ENCODE measurements around the gene NACA2. TPM values are rescaled to one million over a fixed set of nuclear protein-coding genes. Genes with fewer than 3 reads are reported as not detected.

The NACA2 gene
- polyA plus RNA-seq, 6 donors from 2014 or later: not detected

GRCh38 chr17:61619953-61620352 is 28.9 kb upstream of the NACA2 start:
- no peak for DNase-seq
- Mint-ChIP-seq H3K27ac (no peak overlapping the region), H3K9me3 (peaks cover 9 to 38% (median 23%) of the 10 kb centered on the region in 7 donors), H3K4me3 (no peak overlapping the region), H3K4me1 (peaks cover 4 to 6% (median 4%) of the 10 kb centered on the region in 3 donors), H3K36me3 (no peaks in the 10 kb centered on the region), H3K27me3 (peaks cover 5 to 38% (median 16%) of the 10 kb centered on the region in 3 donors)
- no peak for ATAC-seq (ENCODE audit: low read depth in 2 of 2)

- Mint-ChIP-seq H3K9me3 (peaks cover 9 to 38% (median 23%) of the 10 kb centered on the region in 7 donors), H3K36me3 (no peaks in the 10 kb centered on the region), H3K27ac (no peak overlapping the region), H3K27me3 (peaks cover 2 to 35% (median 14%) of the 10 kb centered on the region in 3 donors), H3K4me1 (peaks cover 4 to 6% (median 4%) of the 10 kb centered on the region in 3 donors), H3K4me3 (no peak overlapping the region)
- ATAC-seq (ENCODE audit: low read depth in 2 of 2) (no peak), DNase-seq (no peak)
Observed at GRCh38 chr17:61619493-61619892, 28.5 kb upstream of the NACA2 start.

- peaks cover 9 to 38% (median 23%) of the 10 kb centered on the region in 7 donors for H3K9me3 Mint-ChIP-seq
- DNase-seq (no peak), ATAC-seq (ENCODE audit: low read depth in 2 of 2) (no peak)
- no peak overlapping the region for H3K27ac Mint-ChIP-seq
- peaks cover 4 to 6% (median 4%) of the 10 kb centered on the region in 3 donors for H3K4me1 Mint-ChIP-seq
- H3K27me3 Mint-ChIP-seq: peaks cover 0 to 35% (median 13%) of the 10 kb centered on the region in 3 donors
- H3K36me3 Mint-ChIP-seq: no peaks in the 10 kb centered on the region
- H3K4me3 Mint-ChIP-seq: no peak overlapping the region
Observed at GRCh38 chr17:61618950-61619349, 27.9 kb upstream of the NACA2 start.

GRCh38 chr17:61617330-61617729 is 26.3 kb upstream of the NACA2 start:
- Mint-ChIP-seq H3K27me3 (peaks cover 0 to 40% (median 13%) of the 10 kb centered on the region in 3 donors), H3K9me3 (peaks cover 9 to 38% (median 23%) of the 10 kb centered on the region in 7 donors), H3K27ac (no peak overlapping the region), H3K36me3 (no peaks in the 10 kb centered on the region), H3K4me1 (peaks cover 4 to 6% (median 4%) of the 10 kb centered on the region in 3 donors), H3K4me3 (no peak overlapping the region)
- DNase-seq: no peak
- no peak for ATAC-seq (ENCODE audit: low read depth in 2 of 2)

- no peak for ATAC-seq (ENCODE audit: low read depth in 2 of 2)
- no peak overlapping the region for H3K27ac Mint-ChIP-seq
- peaks cover 0 to 35% (median 13%) of the 10 kb centered on the region in 3 donors for H3K27me3 Mint-ChIP-seq
- no peak for DNase-seq
- no peaks in the 10 kb centered on the region for H3K36me3 Mint-ChIP-seq
- H3K4me1 Mint-ChIP-seq: peaks cover 4 to 6% (median 4%) of the 10 kb centered on the region in 3 donors
- H3K9me3 Mint-ChIP-seq: peaks cover 9 to 38% (median 23%) of the 10 kb centered on the region in 7 donors
- H3K4me3 Mint-ChIP-seq: no peak overlapping the region
Observed at GRCh38 chr17:61616783-61617182, 25.8 kb upstream of the NACA2 start.

GRCh38 chr17:61614219-61614618 is 23.2 kb upstream of the NACA2 start:
- Mint-ChIP-seq H3K4me3 (no peak overlapping the region), H3K27ac (no peak overlapping the region), H3K4me1 (peaks cover 4 to 6% (median 4%) of the 10 kb centered on the region in 3 donors), H3K9me3 (peaks cover 4 to 17% (median 10%) of the 10 kb centered on the region in 7 donors), H3K36me3 (no peaks in the 10 kb centered on the region), H3K27me3 (peaks cover 0 to 30% (median 27%) of the 10 kb centered on the region in 3 donors)
- no peak for ATAC-seq (ENCODE audit: low read depth in 2 of 2)
- DNase-seq: no peak

GRCh38 chr17:61611323-61611722 is 20.3 kb upstream of the NACA2 start:
- peaks cover 4 to 6% (median 4%) of the 10 kb centered on the region in 3 donors for H3K4me1 Mint-ChIP-seq
- DNase-seq (no peak), ATAC-seq (ENCODE audit: low read depth in 2 of 2) (no peak)
- no peak overlapping the region for H3K4me3 Mint-ChIP-seq
- peaks cover 0 to 35% (median 27%) of the 10 kb centered on the region in 3 donors for H3K27me3 Mint-ChIP-seq
- no peaks in the 10 kb centered on the region for H3K36me3 Mint-ChIP-seq
- no peaks in the 10 kb centered on the region for H3K9me3 Mint-ChIP-seq
- no peak overlapping the region for H3K27ac Mint-ChIP-seq

- H3K27me3 Mint-ChIP-seq: peaks cover 12 to 45% (median 18%) of the 10 kb centered on the region in 3 donors
- no peak for ATAC-seq (ENCODE audit: low read depth in 2 of 2)
Observed at GRCh38 chr17:61605692-61606091, 14.7 kb upstream of the NACA2 start.

GRCh38 chr17:61601297-61601696 is 10.3 kb upstream of the NACA2 start:
- no peak for ATAC-seq (ENCODE audit: low read depth in 2 of 2)
- Mint-ChIP-seq H3K4me1 (no peaks in the 10 kb centered on the region), H3K4me3 (no peak overlapping the region), H3K27me3 (peaks cover 10 to 36% (median 20%) of the 10 kb centered on the region in 3 donors), H3K9me3 (no peaks in the 10 kb centered on the region), H3K27ac (no peak overlapping the region), H3K36me3 (no peaks in the 10 kb centered on the region)
- no peak for DNase-seq

More at GRCh38 chr17:61605692-61606091, 14.7 kb upstream of the NACA2 start:
- Mint-ChIP-seq H3K36me3 (no peaks in the 10 kb centered on the region), H3K27ac (no peak overlapping the region), H3K9me3 (no peaks in the 10 kb centered on the region), H3K4me1 (no peaks in the 10 kb centered on the region), H3K4me3 (no peak overlapping the region)
- no peak for DNase-seq

GRCh38 chr17:61600621-61601020 is 9.6 kb upstream of the NACA2 start:
- Mint-ChIP-seq H3K9me3 (no peaks in the 10 kb centered on the region), H3K27me3 (peaks cover 13 to 35% (median 25%) of the 10 kb centered on the region in 3 donors), H3K4me3 (no peak overlapping the region), H3K27ac (no peak overlapping the region), H3K4me1 (no peaks in the 10 kb centered on the region), H3K36me3 (no peaks in the 10 kb centered on the region)
- DNase-seq (no peak), ATAC-seq (ENCODE audit: low read depth in 2 of 2) (no peak)

GRCh38 chr17:61599608-61600007 is 8.6 kb upstream of the NACA2 start:
- ATAC-seq (ENCODE audit: low read depth in 2 of 2) (no peak), DNase-seq (no peak)
- H3K27me3 Mint-ChIP-seq: peaks cover 13 to 30% (median 24%) of the 10 kb centered on the region in 3 donors
- no peaks in the 10 kb centered on the region for H3K36me3 Mint-ChIP-seq
- H3K4me3 Mint-ChIP-seq: no peak overlapping the region
- no peaks in the 10 kb centered on the region for H3K4me1 Mint-ChIP-seq
- no peaks in the 10 kb centered on the region for H3K9me3 Mint-ChIP-seq
- H3K27ac Mint-ChIP-seq: no peak overlapping the region

GRCh38 chr17:61598014-61598413 is 7.0 kb upstream of the NACA2 start:
- ATAC-seq (ENCODE audit: low read depth in 2 of 2): no peak
- H3K4me1 Mint-ChIP-seq: peaks cover 0 to 2% (median 0%) of the 10 kb centered on the region in 3 donors
- peaks cover 9 to 21% (median 16%) of the 10 kb centered on the region in 3 donors for H3K27me3 Mint-ChIP-seq
- no peak overlapping the region for H3K27ac Mint-ChIP-seq
- H3K4me3 Mint-ChIP-seq: no peak overlapping the region
- no peak for DNase-seq
- H3K9me3 Mint-ChIP-seq: no peaks in the 10 kb centered on the region
- H3K36me3 Mint-ChIP-seq: no peaks in the 10 kb centered on the region

GRCh38 chr17:61597607-61598006 is 6.6 kb upstream of the NACA2 start:
- ATAC-seq (ENCODE audit: low read depth in 2 of 2) (no peak), DNase-seq (no peak)
- no peaks in the 10 kb centered on the region for H3K36me3 Mint-ChIP-seq
- H3K27me3 Mint-ChIP-seq: peaks cover 5 to 17% (median 12%) of the 10 kb centered on the region in 3 donors
- H3K27ac Mint-ChIP-seq: no peak overlapping the region
- no peaks in the 10 kb centered on the region for H3K9me3 Mint-ChIP-seq
- peaks cover 0 to 3% (median 0%) of the 10 kb centered on the region in 3 donors for H3K4me1 Mint-ChIP-seq
- H3K4me3 Mint-ChIP-seq: no peak overlapping the region

GRCh38 chr17:61595418-61596186 is 4.6 kb upstream of the NACA2 start:
- Mint-ChIP-seq H3K36me3 (no peaks in the 10 kb centered on the region), H3K27me3 (peaks cover 5 to 10% (median 7%) of the 10 kb centered on the region in 3 donors), H3K4me3 (no peak overlapping the region), H3K9me3 (no peaks in the 10 kb centered on the region), H3K27ac (no peak overlapping the region), H3K4me1 (peaks cover 0 to 3% (median 0%) of the 10 kb centered on the region in 3 donors)
- DNase-seq (no peak), ATAC-seq (ENCODE audit: low read depth in 2 of 2) (no peak)
